ENCODE results near the gene DAB2IP.
"Not testable (repeated sequence)": the region's sequence is repeated elsewhere in the genome, so short reads cannot be mapped to it uniquely, and the experiment has no call there.

The DAB2IP gene

GRCh38 chr9:121735793-121736770 is 84.6 kb downstream of the DAB2IP start:
- H3K4me1 ChIP-seq (ENCODE audit: control insufficient read depth, insufficient read depth, low read length): peaks cover 63% of the 10 kb centered on the region
- peak overlapping the region; percentile 77 for H3K27ac ChIP-seq (ENCODE audit: low read depth, low read length)
- no peak overlapping the region for H3K9ac ChIP-seq (ENCODE audit: low read length)
- no peaks in the 10 kb centered on the region for H3K36me3 ChIP-seq (ENCODE audit: control insufficient read depth, insufficient read depth, low read length)
- no peaks in the 10 kb centered on the region for H3K27me3 ChIP-seq (ENCODE audit: control insufficient read depth, insufficient read depth, low read length)
- H3K4me3 ChIP-seq (ENCODE audit: low read length): peak overlapping the region; percentile 58

- Histone ChIP-seq H3K4me3 (ENCODE audit: low read length) (peak overlapping the region; percentile 48), H3K27me3 (ENCODE audit: control insufficient read depth, insufficient read depth, low read length) (no peaks in the 10 kb centered on the region), H3K4me1 (ENCODE audit: control insufficient read depth, insufficient read depth, low read length) (peaks cover 63% of the 10 kb centered on the region), H3K27ac (ENCODE audit: low read depth, low read length) (peak overlapping the region; percentile 44), H3K9ac (ENCODE audit: low read length) (no peak overlapping the region), H3K36me3 (ENCODE audit: control insufficient read depth, insufficient read depth, low read length) (no peaks in the 10 kb centered on the region)
Measured at GRCh38 chr9:121736934-121737462, 85.6 kb downstream of the DAB2IP start.

GRCh38 chr9:121737481-121737931 is 86.1 kb downstream of the DAB2IP start:
- peak overlapping the region; percentile 48 for H3K4me3 ChIP-seq (ENCODE audit: low read length)
- H3K36me3 ChIP-seq (ENCODE audit: control insufficient read depth, insufficient read depth, low read length): no peaks in the 10 kb centered on the region
- no peaks in the 10 kb centered on the region for H3K27me3 ChIP-seq (ENCODE audit: control insufficient read depth, insufficient read depth, low read length)
- H3K27ac ChIP-seq (ENCODE audit: low read depth, low read length): peak overlapping the region; percentile 44
- H3K4me1 ChIP-seq (ENCODE audit: control insufficient read depth, insufficient read depth, low read length): peaks cover 59% of the 10 kb centered on the region
- H3K9ac ChIP-seq (ENCODE audit: low read length): no peak overlapping the region

GRCh38 chr9:121738411-121738810 is 87.0 kb downstream of the DAB2IP start:
- Histone ChIP-seq H3K9ac (ENCODE audit: low read length) (no peak overlapping the region), H3K4me1 (ENCODE audit: control insufficient read depth, insufficient read depth, low read length) (peaks cover 65% of the 10 kb centered on the region), H3K4me3 (ENCODE audit: low read length) (peak overlapping the region; percentile 15), H3K36me3 (ENCODE audit: control insufficient read depth, insufficient read depth, low read length) (no peaks in the 10 kb centered on the region), H3K27ac (ENCODE audit: low read depth, low read length) (peak overlapping the region; percentile 44), H3K27me3 (ENCODE audit: control insufficient read depth, insufficient read depth, low read length) (no peaks in the 10 kb centered on the region)

GRCh38 chr9:121738968-121739367 is 87.5 kb downstream of the DAB2IP start:
- H3K27ac ChIP-seq (ENCODE audit: low read depth, low read length): peak overlapping the region; percentile 44
- H3K4me1 ChIP-seq (ENCODE audit: control insufficient read depth, insufficient read depth, low read length): peaks cover 69% of the 10 kb centered on the region
- no peaks in the 10 kb centered on the region for H3K36me3 ChIP-seq (ENCODE audit: control insufficient read depth, insufficient read depth, low read length)
- peak overlapping the region; percentile 15 for H3K4me3 ChIP-seq (ENCODE audit: low read length)
- no peaks in the 10 kb centered on the region for H3K27me3 ChIP-seq (ENCODE audit: control insufficient read depth, insufficient read depth, low read length)
- no peak overlapping the region for H3K9ac ChIP-seq (ENCODE audit: low read length)

- Histone ChIP-seq H3K27me3 (ENCODE audit: control insufficient read depth, insufficient read depth, low read length) (no peaks in the 10 kb centered on the region), H3K27ac (ENCODE audit: low read depth, low read length) (peak overlapping the region; percentile 18), H3K4me3 (ENCODE audit: low read length) (no peak overlapping the region), H3K9ac (ENCODE audit: low read length) (no peak overlapping the region), H3K36me3 (ENCODE audit: control insufficient read depth, insufficient read depth, low read length) (no peaks in the 10 kb centered on the region), H3K4me1 (ENCODE audit: control insufficient read depth, insufficient read depth, low read length) (peaks cover 74% of the 10 kb centered on the region)
Measured at GRCh38 chr9:121739971-121740370, 88.5 kb downstream of the DAB2IP start.

GRCh38 chr9:121741228-121741918 is 89.9 kb downstream of the DAB2IP start:
- no peaks in the 10 kb centered on the region for H3K27me3 ChIP-seq (ENCODE audit: control insufficient read depth, insufficient read depth, low read length)
- peaks cover 67% of the 10 kb centered on the region for H3K4me1 ChIP-seq (ENCODE audit: control insufficient read depth, insufficient read depth, low read length)
- peak overlapping the region; percentile 51 for H3K27ac ChIP-seq (ENCODE audit: low read depth, low read length)
- H3K36me3 ChIP-seq (ENCODE audit: control insufficient read depth, insufficient read depth, low read length): no peaks in the 10 kb centered on the region
- no peak overlapping the region for H3K9ac ChIP-seq (ENCODE audit: low read length)
- no peak overlapping the region for H3K4me3 ChIP-seq (ENCODE audit: low read length)

GRCh38 chr9:121741919-121742283 is 90.5 kb downstream of the DAB2IP start:
- not testable (repeated sequence) for H3K4me3 ChIP-seq (ENCODE audit: low read length); H3K9ac ChIP-seq (ENCODE audit: low read length); H3K27me3 ChIP-seq (ENCODE audit: control insufficient read depth, insufficient read depth, low read length); H3K36me3 ChIP-seq (ENCODE audit: control insufficient read depth, insufficient read depth, low read length)
- peaks cover 64% of the 10 kb centered on the region for H3K4me1 ChIP-seq (ENCODE audit: control insufficient read depth, insufficient read depth, low read length)
- H3K27ac ChIP-seq (ENCODE audit: low read depth, low read length): peak overlapping the region; percentile 51

- Histone ChIP-seq H3K4me3 (ENCODE audit: low read length) (peak overlapping the region; percentile 37), H3K27ac (ENCODE audit: low read depth, low read length) (peak overlapping the region; percentile 92), H3K36me3 (ENCODE audit: control insufficient read depth, insufficient read depth, low read length) (no peaks in the 10 kb centered on the region), H3K4me1 (ENCODE audit: control insufficient read depth, insufficient read depth, low read length) (peaks cover 56% of the 10 kb centered on the region), H3K9ac (ENCODE audit: low read length) (no peak overlapping the region), H3K27me3 (ENCODE audit: control insufficient read depth, insufficient read depth, low read length) (no peaks in the 10 kb centered on the region)
Measured at GRCh38 chr9:121742923-121743322, 91.5 kb downstream of the DAB2IP start.

- peaks cover 57% of the 10 kb centered on the region for H3K4me1 ChIP-seq (ENCODE audit: control insufficient read depth, insufficient read depth, low read length)
Measured at GRCh38 chr9:121743441-121744001, 92.1 kb downstream of the DAB2IP start.

GRCh38 chr9:121744002-121744686 is 92.7 kb downstream of the DAB2IP start:
- Histone ChIP-seq H3K4me3 (ENCODE audit: low read length) (peak overlapping the region; percentile 67), H3K9ac (ENCODE audit: low read length) (peak overlapping the region; percentile 63)

More at GRCh38 chr9:121743441-121744001, 92.1 kb downstream of the DAB2IP start:
- Histone ChIP-seq H3K9ac (ENCODE audit: low read length) (peak overlapping the region; percentile 63), H3K27ac (ENCODE audit: low read depth, low read length) (peak overlapping the region; percentile 92), H3K27me3 (ENCODE audit: control insufficient read depth, insufficient read depth, low read length) (no peaks in the 10 kb centered on the region), H3K4me3 (ENCODE audit: low read length) (peak overlapping the region; percentile 67), H3K36me3 (ENCODE audit: control insufficient read depth, insufficient read depth, low read length) (no peaks in the 10 kb centered on the region)

More at GRCh38 chr9:121744002-121744686, 92.7 kb downstream of the DAB2IP start:
- no peaks in the 10 kb centered on the region for H3K36me3 ChIP-seq (ENCODE audit: control insufficient read depth, insufficient read depth, low read length)
- peaks cover 57% of the 10 kb centered on the region for H3K4me1 ChIP-seq (ENCODE audit: control insufficient read depth, insufficient read depth, low read length)
- no peaks in the 10 kb centered on the region for H3K27me3 ChIP-seq (ENCODE audit: control insufficient read depth, insufficient read depth, low read length)
- peak overlapping the region; percentile 92 for H3K27ac ChIP-seq (ENCODE audit: low read depth, low read length)
